Measurements from ENCODE around the gene SNTB2.
"Not testable (repeated sequence)": the region's sequence is repeated elsewhere in the genome, so short reads cannot be mapped to it uniquely, and the experiment has no call there.

Gene SNTB2

DNA sequence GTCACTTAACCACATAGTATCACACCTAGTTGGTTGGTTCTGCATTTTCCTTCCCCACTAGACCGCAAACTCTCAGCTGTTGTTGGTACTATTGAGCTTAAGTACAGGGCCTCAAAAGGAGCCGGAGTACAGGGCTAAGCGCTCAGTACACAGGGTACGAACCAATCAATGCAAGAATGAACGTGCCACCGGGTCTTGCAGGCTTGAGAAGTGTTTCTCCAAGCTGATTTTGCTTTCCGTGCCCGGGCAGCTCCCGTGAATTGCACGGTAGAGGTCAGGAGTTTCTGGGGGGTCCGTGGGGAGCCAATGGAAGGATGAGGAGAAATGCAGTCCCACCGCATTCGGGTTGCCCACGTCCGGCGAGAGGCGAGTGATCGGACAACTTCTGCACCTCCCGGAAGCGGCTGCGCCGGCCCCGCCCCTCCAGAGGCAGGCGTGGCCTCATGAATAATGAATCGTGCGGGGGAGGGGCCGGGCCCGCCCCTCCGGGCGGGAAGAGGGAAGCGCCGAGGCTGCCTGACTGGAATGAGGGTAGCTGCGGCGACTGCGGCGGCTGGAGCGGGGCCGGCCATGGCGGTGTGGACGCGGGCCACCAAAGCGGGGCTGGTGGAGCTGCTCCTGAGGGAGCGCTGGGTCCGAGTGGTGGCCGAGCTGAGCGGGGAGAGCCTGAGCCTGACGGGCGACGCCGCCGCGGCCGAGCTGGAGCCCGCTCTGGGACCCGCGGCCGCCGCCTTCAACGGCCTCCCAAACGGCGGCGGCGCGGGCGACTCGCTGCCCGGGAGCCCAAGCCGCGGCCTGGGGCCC is at the start of gene SNTB2:
TSS of gene SNTB2 (plus strand) at position 523 of the 804 bp plus-strand sequence. CDS start at position 526, 3 bp downstream.
- TF ChIP-seq ZNF274 (IDR thresholded peaks at IDR 0.05; ENCODE audit: low read depth, low read length), result no peak
- H3K4me3 ChIP-seq (ENCODE audit: low read length), result peak within 1 kb of the TSS; percentile 74

GRCh38 chr16:69138608-69139007 is 48.4 kb upstream of the SNTB2 start:
- H3K4me3 ChIP-seq (ENCODE audit: low read length), result no peak overlapping the region
- TF ChIP-seq ZNF274 (IDR thresholded peaks at IDR 0.05; ENCODE audit: low read depth, low read length), result no peak

- H3K4me3 ChIP-seq (ENCODE audit: low read length), result not testable (repeated sequence)
Observed at GRCh38 chr16:69139464-69139863, 47.5 kb upstream of the SNTB2 start.

GRCh38 chr16:69141014-69141413 is 46.0 kb upstream of the SNTB2 start:
- TF ChIP-seq ZNF274 (IDR thresholded peaks at IDR 0.05; ENCODE audit: low read depth, low read length), result no peak
- no peak overlapping the region for H3K4me3 ChIP-seq (ENCODE audit: low read length)

DNA sequence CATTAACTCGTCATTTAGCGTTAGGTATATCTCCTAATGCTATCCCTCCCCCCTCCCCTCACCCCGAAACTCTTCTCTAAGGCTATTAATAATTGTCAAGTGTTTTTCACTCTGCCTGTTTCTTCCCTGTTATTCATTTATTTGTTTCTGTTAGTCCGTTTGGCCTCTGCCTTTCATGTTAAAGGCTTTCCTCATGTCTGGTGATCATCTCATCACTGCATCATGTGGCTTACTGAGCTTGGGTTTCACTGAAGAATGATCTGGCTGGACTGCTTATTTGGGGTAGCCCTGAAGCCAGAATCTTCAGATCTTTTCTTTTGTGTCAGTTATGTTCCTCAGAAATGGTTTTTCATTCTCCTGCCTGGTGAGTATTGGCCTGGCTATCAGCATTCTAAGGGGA is 45.0 kb upstream of the SNTB2 start:
- no peak for TF ChIP-seq ZNF274 (IDR thresholded peaks at IDR 0.05; ENCODE audit: low read depth, low read length)
- no peak overlapping the region for H3K4me3 ChIP-seq (ENCODE audit: low read length)

DNA sequence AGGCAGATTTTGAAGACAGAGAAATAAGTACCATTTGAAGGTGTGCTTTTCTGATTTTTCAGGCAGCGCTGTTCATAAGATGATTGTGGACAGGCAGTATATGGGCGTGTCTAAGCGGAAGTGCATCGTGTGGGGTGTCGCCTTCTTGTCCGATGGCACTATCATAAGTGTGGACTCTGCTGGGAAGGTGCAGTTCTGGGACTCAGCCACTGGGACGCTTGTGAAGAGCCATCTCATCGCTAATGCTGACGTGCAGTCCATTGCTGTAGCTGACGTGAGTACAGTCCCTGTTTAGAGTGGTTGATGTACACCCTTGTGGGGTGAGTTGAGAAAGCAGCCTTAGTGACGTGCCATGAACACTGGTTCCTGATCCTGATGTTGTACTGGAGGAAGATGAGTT is 43.8 kb upstream of the SNTB2 start:
- no peak for TF ChIP-seq ZNF274 (IDR thresholded peaks at IDR 0.05; ENCODE audit: low read depth, low read length)
- H3K4me3 ChIP-seq (ENCODE audit: low read length), result no peak overlapping the region

DNA sequence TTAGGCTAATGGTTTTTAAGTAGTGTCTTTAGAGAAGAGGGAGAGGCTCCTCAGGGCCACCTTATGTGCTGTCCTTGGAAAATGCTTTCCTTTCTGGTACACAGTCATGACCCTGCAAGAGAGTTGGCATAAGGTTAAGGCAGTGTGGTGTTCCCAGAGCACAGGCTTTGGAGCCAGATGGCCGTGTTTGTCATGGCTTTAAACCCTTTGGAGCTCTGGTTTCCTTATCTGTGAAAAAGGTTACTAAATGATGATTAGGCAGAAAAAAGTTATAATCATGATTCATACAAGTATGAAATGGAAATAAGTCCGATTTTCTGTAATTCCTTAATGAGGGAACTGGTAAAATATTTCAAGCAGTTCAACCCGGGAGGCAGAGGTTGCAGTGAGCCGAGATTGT is 41.3 kb upstream of the SNTB2 start:
- TF ChIP-seq ZNF274 (IDR thresholded peaks at IDR 0.05; ENCODE audit: low read depth, low read length), result no peak
- H3K4me3 ChIP-seq (ENCODE audit: low read length), result no peak overlapping the region

- H3K4me3 ChIP-seq (ENCODE audit: low read length), result not testable (repeated sequence)
Observed at GRCh38 chr16:69149621-69150020, 37.3 kb upstream of the SNTB2 start.

DNA sequence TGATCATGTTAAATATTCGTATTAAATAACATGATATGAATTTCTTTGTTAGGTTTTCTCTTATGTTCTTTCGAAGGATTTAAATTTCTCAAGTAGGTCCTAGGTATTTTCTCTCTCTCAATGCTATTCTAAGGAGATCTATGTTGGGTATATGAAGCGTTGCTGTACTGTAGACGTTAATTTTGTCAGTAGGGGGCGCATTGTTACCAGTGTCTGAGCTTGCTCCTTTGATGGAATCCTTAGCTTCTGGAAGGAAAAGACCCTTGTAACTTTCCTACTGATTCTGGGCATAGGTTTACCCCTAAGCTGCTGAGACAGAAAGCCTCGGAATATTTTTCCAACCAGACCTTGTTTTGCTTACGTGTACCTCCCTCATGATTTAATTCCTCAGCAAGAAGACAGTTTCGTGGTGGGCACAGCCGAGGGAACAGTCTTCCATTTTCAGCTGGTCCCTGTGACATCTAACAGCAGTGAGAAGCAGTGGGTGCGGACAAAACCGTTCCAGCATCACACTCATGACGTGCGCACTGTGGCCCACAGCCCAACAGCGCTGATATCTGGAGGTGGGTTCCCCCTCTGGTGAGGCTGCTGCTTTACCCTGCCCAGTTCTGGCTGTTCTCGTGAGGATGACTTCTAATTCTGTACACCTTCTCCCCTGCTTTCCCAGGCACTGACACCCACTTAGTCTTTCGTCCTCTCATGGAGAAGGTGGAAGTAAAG is 36.7 kb upstream of the SNTB2 start:
- no peak for TF ChIP-seq ZNF274 (IDR thresholded peaks at IDR 0.05; ENCODE audit: low read depth, low read length)

DNA sequence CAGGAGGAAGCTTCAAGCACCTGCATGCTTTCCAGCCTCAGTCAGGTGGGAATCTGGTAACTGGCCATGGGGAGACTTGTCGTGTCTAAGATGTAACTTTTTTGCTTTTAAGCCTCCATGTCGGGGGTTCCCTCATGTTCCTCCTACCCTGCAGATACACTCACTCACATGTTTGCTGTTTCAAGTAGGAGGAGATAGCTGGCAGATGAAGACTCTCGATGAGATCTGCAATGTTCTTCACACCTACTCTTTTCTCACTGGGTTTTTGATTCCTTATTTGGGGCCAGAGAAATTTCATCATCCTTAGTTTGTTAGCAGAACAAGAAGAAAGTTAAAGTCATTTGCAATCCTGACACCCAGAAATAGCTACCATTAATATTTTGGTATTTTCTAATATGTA is 29.8 kb upstream of the SNTB2 start:
- no peak for TF ChIP-seq ZNF274 (IDR thresholded peaks at IDR 0.05; ENCODE audit: low read depth, low read length)
- H3K4me3 ChIP-seq (ENCODE audit: low read length), result no peak overlapping the region

More for the DNA sequence above, 36.7 kb upstream of the SNTB2 start:
- no peak overlapping the region for H3K4me3 ChIP-seq (ENCODE audit: low read length)

DNA sequence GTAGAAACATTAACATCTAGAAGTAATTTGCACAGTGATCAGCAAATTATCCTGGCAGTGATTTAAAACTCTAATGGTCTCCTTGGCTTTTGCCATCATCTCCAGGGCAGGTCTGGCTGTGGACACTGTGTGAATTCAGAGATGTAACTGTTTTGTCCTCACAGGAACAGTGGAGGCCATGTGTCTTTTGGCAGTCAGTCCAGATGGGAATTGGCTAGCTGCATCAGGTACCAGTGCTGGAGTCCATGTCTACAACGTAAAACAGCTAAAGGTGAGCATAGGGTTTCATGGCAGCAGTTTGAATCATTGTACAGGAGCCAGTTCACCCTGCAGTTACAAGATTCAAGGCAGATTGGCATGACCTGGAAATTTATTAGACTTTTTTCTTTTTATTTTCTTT is 26.8 kb upstream of the SNTB2 start:
- no peak for TF ChIP-seq ZNF274 (IDR thresholded peaks at IDR 0.05; ENCODE audit: low read depth, low read length)
- no peak overlapping the region for H3K4me3 ChIP-seq (ENCODE audit: low read length)

DNA sequence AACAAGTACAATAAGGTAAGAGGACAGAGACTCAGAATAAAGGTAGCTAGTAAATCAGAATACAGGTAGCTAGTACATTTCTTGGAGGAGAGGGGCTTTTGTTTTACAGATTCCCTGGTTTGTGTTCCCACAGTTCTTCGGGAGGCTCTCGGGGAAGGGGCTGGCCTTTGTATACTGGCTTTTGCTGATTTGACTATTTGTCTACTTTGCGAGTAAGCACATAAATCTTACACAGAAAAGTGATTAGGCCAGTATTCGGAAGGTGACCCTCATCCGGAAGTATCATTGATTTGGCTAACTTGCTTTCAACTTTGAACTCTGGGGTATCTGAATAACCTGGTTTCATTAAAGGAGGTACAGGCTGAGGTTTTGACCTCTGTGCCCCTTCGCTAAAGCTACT is 21.4 kb upstream of the SNTB2 start:
- no peak for TF ChIP-seq ZNF274 (IDR thresholded peaks at IDR 0.05; ENCODE audit: low read depth, low read length)
- H3K4me3 ChIP-seq (ENCODE audit: low read length), result no peak overlapping the region

DNA sequence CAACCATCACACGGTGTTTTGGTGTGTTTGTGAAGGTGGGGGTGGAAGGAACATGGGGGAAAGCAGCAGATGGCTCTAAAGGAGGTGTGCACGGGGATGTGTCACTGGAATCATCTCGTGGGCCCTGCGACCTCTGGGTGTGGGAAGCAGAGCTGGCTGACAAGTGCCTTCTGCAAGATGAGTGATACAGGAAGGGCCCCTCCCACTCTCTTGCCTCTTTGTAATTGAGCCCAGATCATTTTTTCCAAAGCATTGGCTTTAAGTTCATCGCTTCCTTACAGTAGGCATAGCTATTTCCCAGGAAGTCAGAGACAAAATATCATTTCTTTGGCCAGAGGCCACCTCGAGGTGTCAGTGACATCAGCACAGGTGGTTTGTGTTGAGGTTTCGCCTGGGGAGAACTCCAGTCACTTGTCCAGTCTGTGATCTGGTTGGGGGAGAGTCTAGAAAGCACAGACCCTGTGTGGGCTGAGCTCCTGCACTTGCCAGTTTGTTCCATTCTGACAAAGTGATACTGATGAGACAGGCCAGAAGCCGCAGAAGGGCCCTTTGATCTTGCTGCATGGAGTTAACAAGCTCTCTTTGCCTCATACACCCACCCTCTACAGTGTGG is 20.6 kb upstream of the SNTB2 start:
- H3K4me3 ChIP-seq (ENCODE audit: low read length), result no peak overlapping the region
- no peak for TF ChIP-seq ZNF274 (IDR thresholded peaks at IDR 0.05; ENCODE audit: low read depth, low read length)

DNA sequence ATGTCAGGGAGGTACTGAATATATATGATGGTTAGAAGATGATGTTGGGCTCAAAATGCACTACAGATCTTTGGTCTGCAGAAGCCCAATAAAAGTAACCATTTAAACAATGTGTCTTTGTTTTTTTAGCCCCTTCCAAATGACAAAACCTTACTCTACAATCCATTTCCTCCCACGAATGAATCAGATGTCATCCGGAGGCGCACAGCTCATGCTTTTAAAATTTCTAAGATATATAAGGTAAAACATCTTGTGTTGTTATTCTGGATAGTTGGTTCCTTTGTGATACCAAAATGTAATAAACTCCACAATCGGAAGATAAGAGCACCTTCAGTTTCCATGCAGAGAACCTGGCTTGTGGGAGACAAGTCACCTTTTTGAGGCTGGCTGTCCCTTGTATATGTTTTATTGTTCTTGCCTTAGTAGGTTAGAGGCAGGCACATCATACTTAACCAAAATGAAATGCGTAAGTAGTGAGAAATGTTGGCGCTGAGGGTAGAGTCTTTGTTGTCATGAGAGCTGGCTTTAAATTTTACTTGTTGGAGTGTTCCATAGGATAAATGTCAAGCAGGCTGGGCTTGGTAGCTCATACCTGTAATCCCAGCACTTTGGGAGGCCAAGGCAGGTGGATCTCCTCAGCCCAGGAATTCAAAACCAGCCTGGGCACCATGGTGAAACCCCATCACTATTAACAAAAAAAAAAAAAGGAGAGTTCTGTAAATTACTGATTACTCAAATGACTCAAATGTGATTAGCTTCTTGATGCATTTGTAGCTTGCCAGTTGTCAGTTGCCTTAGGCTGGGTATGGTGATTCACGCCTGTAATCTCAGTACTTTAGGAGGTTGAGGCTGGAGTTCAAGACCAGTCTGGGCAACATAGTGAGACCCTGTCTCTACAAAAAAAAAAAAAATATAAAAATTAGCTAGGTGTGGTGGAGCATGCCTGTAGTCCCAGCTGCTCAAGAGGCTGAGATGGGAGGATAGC is 19.7 kb upstream of the SNTB2 start:
- H3K4me3 ChIP-seq (ENCODE audit: low read length), result no peak overlapping the region
- no peak for TF ChIP-seq ZNF274 (IDR thresholded peaks at IDR 0.05; ENCODE audit: low read depth, low read length)
